ENCODE results near the gene TBC1D16. TPM values are rescaled to one million over a fixed set of nuclear protein-coding genes. Genes with fewer than 3 reads are reported as not detected.
"Not testable (repeated sequence)": the region's sequence is repeated elsewhere in the genome, so short reads cannot be mapped to it uniquely, and the experiment has no call there.

TBC1D16 gene
- total RNA-seq, 1 donor: 0.52 TPM

DNA sequence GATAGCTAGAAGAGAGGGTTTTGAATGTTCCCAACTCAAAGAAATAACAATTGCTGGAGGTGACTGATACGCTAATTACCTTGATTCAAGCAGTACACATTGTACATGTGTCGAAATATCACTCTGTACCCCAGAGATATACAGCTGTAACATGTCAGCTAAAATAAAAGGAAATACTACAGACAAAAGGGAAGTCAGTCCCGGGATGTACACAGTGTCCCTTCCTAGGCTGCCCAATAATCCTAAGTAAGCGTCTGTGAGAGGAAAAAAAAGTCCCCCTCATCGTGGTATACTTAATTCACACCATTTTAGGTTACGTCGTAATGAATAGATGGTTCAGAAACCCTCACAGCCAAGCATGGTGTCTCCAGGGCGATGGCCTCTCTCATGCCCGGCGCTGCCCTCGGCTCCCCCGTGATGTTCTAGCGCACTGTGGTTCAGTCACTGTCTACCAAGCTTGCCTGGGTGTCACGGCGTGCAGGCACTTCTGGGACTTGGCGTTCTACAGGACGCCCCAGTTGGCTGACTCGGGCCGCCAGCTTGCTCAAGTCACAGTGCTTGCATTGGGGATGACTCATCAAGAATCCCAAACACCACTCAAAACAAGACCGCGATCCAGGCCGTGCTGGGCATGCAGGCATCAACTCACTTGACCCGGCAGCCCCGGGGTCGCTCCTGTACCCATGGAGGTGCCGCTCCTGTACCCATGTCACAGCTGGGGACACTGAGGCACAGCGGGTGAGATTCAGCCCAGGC, 28.3 kb upstream of the TBC1D16 start:
- Histone ChIP-seq H3K9me3 (ENCODE audit: low read depth, low read length) (no peaks in the 10 kb centered on the region), H3K4me1 (ENCODE audit: insufficient read depth, low read length) (no peaks in the 10 kb centered on the region), H3K4me3 (ENCODE audit: low read length) (no peak overlapping the region), H3K27me3 (ENCODE audit: insufficient read depth, low read length) (no peaks in the 10 kb centered on the region)

- H3K4me3 ChIP-seq (ENCODE audit: low read length): no peak overlapping the region
- no peaks in the 10 kb centered on the region for H3K4me1 ChIP-seq (ENCODE audit: insufficient read depth, low read length)
- no peaks in the 10 kb centered on the region for H3K9me3 ChIP-seq (ENCODE audit: low read depth, low read length)
- H3K27me3 ChIP-seq (ENCODE audit: insufficient read depth, low read length): no peaks in the 10 kb centered on the region
These were observed 25.7 kb upstream of the TBC1D16 start for GRCh38 chr17:80061421-80061820.

DNA sequence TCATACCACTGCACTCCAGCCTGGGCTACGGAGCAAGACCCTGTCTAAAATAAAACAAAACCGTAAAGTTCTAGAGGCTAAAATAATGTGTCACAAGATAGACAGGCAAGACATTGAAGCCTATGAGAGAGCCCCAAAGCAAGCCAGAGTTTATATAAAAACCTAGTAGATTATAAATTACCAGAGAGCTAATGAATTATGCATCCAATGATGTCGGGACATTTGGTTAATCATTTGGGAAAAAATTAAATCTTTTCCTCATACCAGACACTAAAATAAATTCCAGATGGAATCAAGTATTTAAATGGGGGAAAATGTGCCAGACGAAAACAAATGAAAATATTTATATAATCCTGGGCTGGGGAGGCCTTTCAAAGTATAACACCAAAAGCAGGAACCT, 25.0 kb upstream of the TBC1D16 start:
- H3K4me3 ChIP-seq (ENCODE audit: low read length): no peak overlapping the region
- H3K27me3 ChIP-seq (ENCODE audit: insufficient read depth, low read length): no peaks in the 10 kb centered on the region
- no peaks in the 10 kb centered on the region for H3K4me1 ChIP-seq (ENCODE audit: insufficient read depth, low read length)
- no peaks in the 10 kb centered on the region for H3K9me3 ChIP-seq (ENCODE audit: low read depth, low read length)

GRCh38 chr17:80058311-80058955, 22.8 kb upstream of the TBC1D16 start:
- Histone ChIP-seq H3K9me3 (ENCODE audit: low read depth, low read length) (no peaks in the 10 kb centered on the region), H3K4me3 (ENCODE audit: low read length) (no peak overlapping the region), H3K4me1 (ENCODE audit: insufficient read depth, low read length) (no peaks in the 10 kb centered on the region), H3K27me3 (ENCODE audit: insufficient read depth, low read length) (no peaks in the 10 kb centered on the region)

GRCh38 chr17:80055597-80055996, 19.9 kb upstream of the TBC1D16 start:
- H3K4me3 ChIP-seq (ENCODE audit: low read length): no peak overlapping the region
- H3K27me3 ChIP-seq (ENCODE audit: insufficient read depth, low read length): no peaks in the 10 kb centered on the region
- H3K9me3 ChIP-seq (ENCODE audit: low read depth, low read length): no peaks in the 10 kb centered on the region
- no peaks in the 10 kb centered on the region for H3K4me1 ChIP-seq (ENCODE audit: insufficient read depth, low read length)

DNA sequence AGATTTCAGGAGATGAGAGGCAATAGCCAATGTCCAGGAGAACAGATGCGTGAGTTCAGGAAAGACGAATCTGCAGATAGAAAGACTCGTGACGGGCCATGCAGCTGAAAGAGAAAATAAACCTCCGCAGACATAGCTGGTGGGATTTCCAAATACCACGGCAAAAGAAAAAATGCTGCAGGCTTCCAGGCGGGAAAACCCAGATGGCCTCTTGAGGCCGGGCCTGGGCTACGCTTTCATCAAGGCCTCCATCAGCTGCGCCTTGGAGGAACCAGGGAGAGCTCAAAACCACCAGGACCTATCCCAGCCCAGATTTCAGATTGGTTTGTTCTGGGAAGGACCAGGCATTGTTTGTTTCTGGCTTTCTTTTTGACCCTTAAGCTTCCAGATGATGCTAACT, 17.4 kb upstream of the TBC1D16 start:
- Histone ChIP-seq H3K4me3 (ENCODE audit: low read length) (no peak overlapping the region), H3K9me3 (ENCODE audit: low read depth, low read length) (no peaks in the 10 kb centered on the region), H3K4me1 (ENCODE audit: insufficient read depth, low read length) (no peaks in the 10 kb centered on the region), H3K27me3 (ENCODE audit: insufficient read depth, low read length) (no peaks in the 10 kb centered on the region)

DNA sequence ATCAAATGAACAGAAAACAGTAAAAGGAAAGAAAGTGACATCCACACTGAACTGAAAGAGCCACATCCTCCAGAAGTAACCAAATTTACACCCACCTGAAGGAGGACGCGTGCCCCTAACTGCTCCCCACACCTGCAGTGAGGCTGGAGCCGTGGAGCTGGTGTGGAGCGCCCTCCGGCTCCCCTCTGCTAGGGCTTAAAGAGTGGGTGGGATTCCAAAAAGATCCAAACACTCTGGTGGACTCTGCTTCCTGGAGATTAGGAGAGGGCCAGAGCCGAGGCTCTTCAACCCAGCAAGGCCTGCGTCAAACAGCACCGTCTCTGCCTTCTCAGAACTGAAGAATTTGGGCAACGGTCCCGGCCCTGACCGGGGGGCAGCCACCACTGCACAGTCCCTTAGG, 16.0 kb upstream of the TBC1D16 start:
- Histone ChIP-seq H3K9me3 (ENCODE audit: low read depth, low read length) (no peaks in the 10 kb centered on the region), H3K4me1 (ENCODE audit: insufficient read depth, low read length) (no peaks in the 10 kb centered on the region), H3K27me3 (ENCODE audit: insufficient read depth, low read length) (no peaks in the 10 kb centered on the region), H3K4me3 (ENCODE audit: low read length) (no peak overlapping the region)

DNA sequence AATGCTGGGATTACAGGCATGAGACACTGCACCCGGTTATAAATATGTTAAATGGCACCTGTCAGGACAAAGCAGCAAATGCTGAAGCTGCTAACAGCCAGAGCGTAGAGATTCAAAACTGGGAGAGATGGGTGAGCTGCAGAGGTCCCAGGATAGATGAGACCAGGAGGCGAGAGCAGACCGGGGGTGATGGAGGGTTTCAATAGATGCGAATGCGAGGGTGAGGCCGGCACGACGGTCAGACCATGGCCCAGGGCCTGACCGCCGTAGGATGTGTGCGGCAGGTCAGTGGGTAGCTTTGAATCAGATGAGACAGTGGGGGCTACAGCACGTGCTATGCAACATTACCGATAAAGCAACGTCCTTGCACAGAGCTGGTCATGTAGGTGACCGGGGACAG, 15.0 kb upstream of the TBC1D16 start:
- no peaks in the 10 kb centered on the region for H3K4me1 ChIP-seq (ENCODE audit: insufficient read depth, low read length)
- no peaks in the 10 kb centered on the region for H3K9me3 ChIP-seq (ENCODE audit: low read depth, low read length)
- H3K4me3 ChIP-seq (ENCODE audit: low read length): no peak overlapping the region
- H3K27me3 ChIP-seq (ENCODE audit: insufficient read depth, low read length): no peaks in the 10 kb centered on the region

GRCh38 chr17:80049986-80050385, 14.3 kb upstream of the TBC1D16 start:
- Histone ChIP-seq H3K4me1 (ENCODE audit: insufficient read depth, low read length) (no peaks in the 10 kb centered on the region), H3K9me3 (ENCODE audit: low read depth, low read length) (no peaks in the 10 kb centered on the region), H3K4me3 (ENCODE audit: low read length) (no peak overlapping the region), H3K27me3 (ENCODE audit: insufficient read depth, low read length) (no peaks in the 10 kb centered on the region)

DNA sequence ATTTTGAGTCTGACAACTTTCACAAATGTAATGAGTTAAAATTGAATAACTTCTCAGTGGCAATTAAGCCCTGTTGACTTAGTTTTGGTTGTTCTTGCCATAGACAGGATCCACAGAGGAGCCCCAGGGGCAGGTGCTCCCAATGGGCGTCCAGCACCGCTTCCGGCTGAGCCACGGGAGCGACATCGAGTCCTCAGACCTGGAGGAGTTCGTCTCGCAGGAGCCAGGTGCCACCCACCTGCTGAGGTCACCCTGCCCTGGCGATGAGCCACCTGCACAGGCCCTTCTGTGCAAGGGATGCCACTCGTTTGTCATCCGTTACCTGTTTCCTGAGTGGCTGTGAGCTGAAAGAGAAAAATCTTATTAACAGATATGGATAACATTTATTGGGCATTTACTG, 11.5 kb upstream of the TBC1D16 start:
- no peaks in the 10 kb centered on the region for H3K9me3 ChIP-seq (ENCODE audit: low read depth, low read length)
- H3K4me1 ChIP-seq (ENCODE audit: insufficient read depth, low read length): no peaks in the 10 kb centered on the region
- H3K4me3 ChIP-seq (ENCODE audit: low read length): no peak overlapping the region
- H3K27me3 ChIP-seq (ENCODE audit: insufficient read depth, low read length): no peaks in the 10 kb centered on the region

GRCh38 chr17:80046709-80047108, 11.0 kb upstream of the TBC1D16 start:
- not testable (repeated sequence) for H3K4me3 ChIP-seq (ENCODE audit: low read length); H3K4me1 ChIP-seq (ENCODE audit: insufficient read depth, low read length); H3K9me3 ChIP-seq (ENCODE audit: low read depth, low read length); H3K27me3 ChIP-seq (ENCODE audit: insufficient read depth, low read length)

GRCh38 chr17:80045703-80046102, 10.0 kb upstream of the TBC1D16 start:
- H3K4me1 ChIP-seq (ENCODE audit: insufficient read depth, low read length): no peaks in the 10 kb centered on the region
- no peaks in the 10 kb centered on the region for H3K27me3 ChIP-seq (ENCODE audit: insufficient read depth, low read length)
- no peaks in the 10 kb centered on the region for H3K9me3 ChIP-seq (ENCODE audit: low read depth, low read length)
- no peak overlapping the region for H3K4me3 ChIP-seq (ENCODE audit: low read length)

GRCh38 chr17:80043963-80044362, 8.3 kb upstream of the TBC1D16 start:
- Histone ChIP-seq H3K9me3 (ENCODE audit: low read depth, low read length) (no peaks in the 10 kb centered on the region), H3K4me3 (ENCODE audit: low read length) (no peak overlapping the region), H3K27me3 (ENCODE audit: insufficient read depth, low read length) (no peaks in the 10 kb centered on the region), H3K4me1 (ENCODE audit: insufficient read depth, low read length) (no peaks in the 10 kb centered on the region)

- Histone ChIP-seq H3K9me3 (ENCODE audit: low read depth, low read length) (no peaks in the 10 kb centered on the region), H3K4me3 (ENCODE audit: low read length) (peak overlapping the region; percentile 46), H3K4me1 (ENCODE audit: insufficient read depth, low read length) (peaks cover 17% of the 10 kb centered on the region), H3K27me3 (ENCODE audit: insufficient read depth, low read length) (peaks cover 21% of the 10 kb centered on the region)
These were observed 1.2 kb upstream of the TBC1D16 start for GRCh38 chr17:80036715-80037477.

DNA sequence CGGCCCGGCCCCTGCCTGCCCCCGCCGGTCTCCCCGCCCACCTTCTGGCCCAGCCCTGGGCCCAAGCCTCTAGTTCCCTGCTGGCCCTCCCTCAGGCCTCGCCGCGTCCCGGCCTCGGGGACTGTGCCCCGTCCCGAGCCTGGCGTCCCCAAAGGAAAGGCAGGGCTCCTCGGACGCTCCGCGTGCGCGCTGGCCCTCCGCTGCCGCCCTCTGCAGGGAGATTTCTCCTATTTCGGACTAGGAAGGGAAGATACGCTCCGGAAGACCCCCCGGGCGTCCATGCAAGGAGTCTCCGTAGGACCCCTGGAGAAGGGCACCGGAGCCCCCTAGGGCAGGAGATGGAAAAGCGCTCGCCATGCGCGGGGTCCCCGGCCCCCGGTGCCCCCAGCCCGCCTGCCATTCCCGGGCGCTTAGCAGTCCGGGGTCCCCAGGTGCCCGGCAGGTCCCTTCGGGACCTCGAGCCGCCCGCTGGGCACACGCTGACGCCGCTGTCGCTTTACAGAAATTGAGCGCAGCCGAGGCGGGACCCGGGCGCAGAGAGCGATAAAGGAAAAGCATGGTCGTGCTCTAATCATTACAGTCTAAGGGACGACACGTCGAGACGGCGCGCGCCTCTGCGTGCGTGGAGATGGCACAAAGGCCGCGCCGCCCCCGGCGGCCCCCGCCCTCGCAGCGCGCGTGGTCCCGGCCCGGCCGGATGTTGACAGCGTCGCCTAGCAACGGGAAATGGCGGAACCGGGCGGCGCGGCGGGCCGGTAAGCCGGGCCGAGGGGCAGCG, 454 bp upstream of the TBC1D16 start, which contains the start of gene CCDC40:
TSS of gene CCDC40 (plus strand) at position 706 of the 778 bp plus-strand sequence. CDS start at position 727, 21 bp downstream.
- Histone ChIP-seq H3K4me1 (ENCODE audit: insufficient read depth, low read length) (peaks cover 17% of the 10 kb centered on the region), H3K9me3 (ENCODE audit: low read depth, low read length) (no peaks in the 10 kb centered on the region), H3K4me3 (ENCODE audit: low read length) (peak within 1 kb of the TSS; percentile 46), H3K27me3 (ENCODE audit: insufficient read depth, low read length) (peaks cover 21% of the 10 kb centered on the region)

Measured in mononuclear cell (primary cell).